GM12873 (cell line): ENCODE data around the gene RACGAP1.

ENCODE experiments used
- TF ChIP-seq, protein P1 (sequence below): IDR thresholded peaks from 2 replicates; pipeline ENCODE4 v1.5.1; 2012; ENCODE audit warnings: low read depth, mild to moderate bottlenecking, moderate library complexity, low read length, control low read depth; ENCODE audit not compliant: insufficient read depth; ENCODE audit errors: missing control alignments

Gene RACGAP1

DNA sequence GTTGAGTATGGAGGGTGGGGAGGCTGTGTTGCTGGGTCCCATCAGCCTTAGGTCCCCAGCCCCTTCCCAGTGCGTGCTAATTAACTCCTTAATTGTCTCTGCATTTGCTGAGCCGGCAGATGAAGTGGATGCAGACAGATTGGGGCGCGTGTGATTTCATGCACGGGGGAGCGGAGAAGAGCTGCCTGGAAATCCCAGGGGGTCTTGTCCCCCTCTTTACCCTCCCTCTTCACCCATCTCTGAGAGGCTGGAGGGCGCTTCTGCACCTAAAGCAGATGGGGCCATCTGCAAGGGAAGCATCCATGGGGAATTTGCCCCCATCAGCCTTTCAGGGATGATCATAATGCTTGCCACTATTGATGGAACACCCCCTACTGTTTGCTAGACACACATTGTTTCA is 27.7 kb upstream of the RACGAP1 start:
- TF ChIP-seq, protein P1, sequence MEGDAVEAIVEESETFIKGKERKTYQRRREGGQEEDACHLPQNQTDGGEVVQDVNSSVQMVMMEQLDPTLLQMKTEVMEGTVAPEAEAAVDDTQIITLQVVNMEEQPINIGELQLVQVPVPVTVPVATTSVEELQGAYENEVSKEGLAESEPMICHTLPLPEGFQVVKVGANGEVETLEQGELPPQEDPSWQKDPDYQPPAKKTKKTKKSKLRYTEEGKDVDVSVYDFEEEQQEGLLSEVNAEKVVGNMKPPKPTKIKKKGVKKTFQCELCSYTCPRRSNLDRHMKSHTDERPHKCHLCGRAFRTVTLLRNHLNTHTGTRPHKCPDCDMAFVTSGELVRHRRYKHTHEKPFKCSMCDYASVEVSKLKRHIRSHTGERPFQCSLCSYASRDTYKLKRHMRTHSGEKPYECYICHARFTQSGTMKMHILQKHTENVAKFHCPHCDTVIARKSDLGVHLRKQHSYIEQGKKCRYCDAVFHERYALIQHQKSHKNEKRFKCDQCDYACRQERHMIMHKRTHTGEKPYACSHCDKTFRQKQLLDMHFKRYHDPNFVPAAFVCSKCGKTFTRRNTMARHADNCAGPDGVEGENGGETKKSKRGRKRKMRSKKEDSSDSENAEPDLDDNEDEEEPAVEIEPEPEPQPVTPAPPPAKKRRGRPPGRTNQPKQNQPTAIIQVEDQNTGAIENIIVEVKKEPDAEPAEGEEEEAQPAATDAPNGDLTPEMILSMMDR = no peak

DNA sequence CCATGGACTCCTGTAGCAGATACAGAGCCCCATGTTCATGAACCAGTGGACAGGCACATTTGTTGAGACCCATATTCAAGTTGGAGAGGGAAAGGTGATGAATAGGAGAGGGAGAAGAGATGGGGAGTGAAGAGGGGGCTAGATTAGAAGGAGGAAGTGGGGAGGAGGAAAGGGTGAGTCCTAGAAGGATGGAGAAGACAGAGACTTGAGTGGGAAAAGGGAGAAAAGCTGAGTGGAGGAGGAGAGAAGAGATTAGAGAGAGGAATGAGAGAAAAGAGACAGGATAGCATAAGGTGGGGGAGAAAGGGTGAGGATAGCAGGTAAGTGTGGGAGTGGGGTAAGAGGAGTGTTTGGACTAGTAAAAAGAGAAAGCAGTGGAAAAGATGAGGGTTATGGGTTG is 27.2 kb upstream of the RACGAP1 start:
- TF ChIP-seq, protein P1 = no peak

DNA sequence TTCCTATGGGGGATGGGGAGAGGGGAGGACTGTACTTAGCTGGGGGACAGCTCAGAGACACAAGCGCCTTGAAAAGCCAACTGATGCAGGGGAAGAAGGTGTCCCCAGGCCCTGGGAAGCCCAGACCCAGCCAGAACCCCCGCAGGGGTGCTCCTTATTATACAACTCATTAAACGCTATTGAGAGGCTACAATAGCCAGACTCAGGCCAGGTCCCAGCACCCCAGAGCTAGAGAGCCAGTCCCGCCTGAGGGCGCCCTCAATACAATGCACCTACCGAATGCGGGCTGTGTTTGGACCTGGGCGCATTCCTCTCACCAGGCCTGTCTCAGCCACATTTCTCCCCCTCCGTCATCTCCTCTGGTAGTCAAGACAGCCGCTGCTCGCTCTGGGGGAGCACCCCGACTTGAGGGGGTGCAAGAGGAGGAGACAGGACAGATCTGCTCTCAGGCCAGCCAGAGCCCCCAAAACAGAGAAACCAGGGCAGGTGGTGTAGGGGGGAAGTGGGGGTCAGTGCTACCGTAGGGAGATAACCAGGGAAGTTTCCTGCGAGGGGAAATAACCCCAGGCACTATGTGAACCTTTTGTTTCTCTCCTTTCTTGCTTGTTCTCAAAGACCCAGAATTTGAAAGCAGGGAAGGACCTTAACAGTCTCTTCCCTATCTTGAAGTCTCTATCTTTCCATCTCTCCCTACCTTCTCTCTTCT is 26.0 kb upstream of the RACGAP1 start:
- TF ChIP-seq, protein P1 = no peak

DNA sequence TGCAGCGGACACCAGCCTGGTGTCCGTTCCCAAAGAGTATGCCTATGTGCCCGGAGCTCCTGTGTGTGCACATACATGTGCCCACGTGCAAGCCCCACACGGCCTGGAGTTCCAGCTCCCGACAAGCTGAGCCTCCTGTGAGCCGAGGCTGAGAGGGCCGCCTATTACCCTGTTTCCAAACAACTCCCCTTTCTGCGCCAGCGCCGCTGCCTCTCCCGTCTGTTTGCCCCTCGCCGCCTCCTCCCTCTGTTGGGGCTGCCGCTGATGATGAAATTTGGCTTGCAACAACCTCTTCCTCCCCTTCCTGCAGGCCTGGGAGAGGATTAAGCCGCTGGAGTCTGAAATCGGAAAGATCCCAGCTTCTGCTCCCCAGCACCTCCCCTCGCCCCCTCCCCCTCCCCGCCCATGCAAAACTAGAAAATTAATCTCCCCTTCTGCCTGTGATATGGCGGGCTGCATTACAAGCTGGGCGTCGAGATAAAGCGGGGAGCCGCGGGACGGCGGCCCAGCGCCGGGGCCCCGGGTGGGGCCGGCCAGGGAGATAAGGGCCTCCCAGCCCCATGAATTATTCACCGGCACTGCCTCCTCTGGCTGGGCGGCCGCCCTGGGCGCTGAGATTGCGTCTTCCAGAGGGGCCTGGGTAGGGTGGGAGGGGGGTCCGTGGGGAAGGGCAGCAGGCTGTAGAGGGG is 25.3 kb upstream of the RACGAP1 start:
- TF ChIP-seq, protein P1 = no peak

DNA sequence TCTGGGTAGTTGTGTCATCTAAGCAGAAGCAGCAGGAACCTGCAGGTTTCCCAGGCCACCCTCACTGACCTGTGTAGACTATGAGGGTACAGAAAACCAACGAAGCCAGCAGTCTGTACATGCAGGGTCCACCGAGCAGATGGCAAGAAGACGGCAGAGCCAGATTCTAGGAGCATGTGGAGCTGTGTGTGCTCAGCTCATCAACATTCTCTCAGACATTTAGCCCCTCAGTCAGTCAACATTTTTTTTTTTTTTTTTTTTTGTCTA is 24.8 kb upstream of the RACGAP1 start:
- TF ChIP-seq, protein P1 = no peak

DNA sequence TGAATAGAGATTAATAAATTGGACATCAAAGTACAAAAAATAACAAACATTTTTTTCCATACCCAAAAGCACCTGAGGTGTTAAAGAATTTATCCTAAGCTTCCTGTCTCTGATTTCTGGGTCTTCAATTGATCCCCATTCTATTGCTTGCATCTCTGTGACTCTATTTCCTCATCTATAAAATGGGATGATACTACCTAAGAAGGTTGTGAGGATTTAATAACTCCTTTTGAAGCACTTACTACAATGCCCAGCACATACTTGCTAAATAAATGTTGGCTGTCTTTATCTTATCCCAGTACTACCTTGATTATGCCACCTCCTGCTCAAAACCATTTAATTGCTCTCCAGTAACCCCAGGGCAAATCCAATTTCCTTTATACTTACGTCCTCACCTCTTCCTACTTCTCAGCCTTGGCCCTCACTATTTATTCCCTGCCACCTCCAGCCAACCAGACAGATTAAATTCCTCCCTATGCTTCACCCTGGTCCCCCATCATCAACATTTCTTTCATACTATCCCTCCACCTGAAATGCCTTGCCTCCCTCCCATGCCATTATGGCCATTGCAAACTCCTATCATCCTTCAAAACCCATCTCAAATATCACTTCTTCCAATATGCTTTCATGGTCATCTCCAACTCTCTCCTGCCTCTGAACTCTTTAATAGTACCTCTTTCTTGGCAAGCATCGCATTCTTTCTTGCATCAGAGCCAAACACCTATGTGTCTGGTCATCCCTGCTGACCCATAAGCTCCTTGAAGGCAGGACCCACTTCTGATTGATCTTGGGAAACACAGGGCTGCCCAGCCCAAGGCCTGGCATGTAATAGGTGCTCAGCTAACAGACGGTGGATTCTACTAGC is 24.2 kb upstream of the RACGAP1 start:
- TF ChIP-seq, protein P1 = no peak

DNA sequence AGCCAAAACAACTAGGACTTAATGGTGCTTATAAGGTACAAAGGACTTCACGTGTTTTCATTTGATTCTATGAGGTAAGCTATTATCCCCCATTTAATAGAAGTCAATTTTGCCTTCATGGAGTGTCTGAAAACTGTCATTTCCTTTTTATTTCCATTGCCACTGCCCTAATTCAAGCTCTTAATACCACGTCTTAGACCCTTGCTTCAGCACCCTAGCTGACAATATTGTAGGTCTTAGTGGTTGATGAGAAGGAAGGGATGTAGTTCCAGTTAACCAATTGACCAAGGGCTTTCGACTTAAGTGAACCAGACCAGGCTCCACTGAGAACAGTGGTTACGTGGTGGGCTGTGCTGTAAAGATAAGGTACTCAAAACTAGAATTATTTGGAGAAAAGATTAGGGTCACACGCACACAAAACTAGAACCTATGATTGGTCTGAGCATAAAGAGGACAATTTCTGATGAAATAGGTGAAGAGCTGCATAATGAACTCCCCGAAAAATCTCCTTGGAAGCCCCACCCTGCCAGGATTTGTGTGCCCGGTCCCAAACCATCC is 22.5 kb upstream of the RACGAP1 start:
- TF ChIP-seq, protein P1 = no peak
